ENCODE measurements around the gene TP53I11.

- TF ChIP-seq CTCF (IDR thresholded peaks at IDR 0.05) (no peak), EZH2 (IDR thresholded peaks at IDR 0.05; ENCODE audit: borderline replicate concordance, insufficient read depth, low read depth, low read length, poor library complexity, severe bottlenecking) (no peak)
These were observed 41.1 kb downstream of the TP53I11 start for GRCh38 chr11:44909557-44909956.

Data from B cell (primary cell).